SK-N-SH treated with all-trans-retinoic acid at 6 μM for 48 hours (cell line): ENCODE data around the gene PRKG1.

Experiments used
- ATAC-seq: fragments of 200-7000 bp; cut with Tn5 transposase; 3 replicates; pipeline ENCODE4 v1.9.1; 2020; ENCODE audit warnings: mild to moderate bottlenecking, moderate library complexity
- ARNTL ChIP-seq: fragments of 450-650 bp; formaldehyde crosslinking; IDR thresholded peaks from 2 replicates; pipeline ENCODE4 v1.5.0; 2020; ENCODE audit warnings: low read depth, mild to moderate bottlenecking, moderate library complexity, borderline replicate concordance
- BACH2 ChIP-seq: fragments of 250-450 bp; sonication (Bioruptor Pico); IDR thresholded peaks from 2 replicates; pipeline ENCODE4 v1.9.0; 2021; ENCODE audit warnings: mild to moderate bottlenecking, borderline replicate concordance
- CREB5 ChIP-seq: fragments of 250-450 bp; sonication (Bioruptor Pico); IDR thresholded peaks from 2 replicates; pipeline ENCODE4 v1.5.1; 2020; ENCODE audit warnings: low read depth, mild to moderate bottlenecking, moderate library complexity
- CSDC2 ChIP-seq: fragments of 250-450 bp; sonication (Bioruptor Pico); IDR thresholded peaks from 2 replicates; pipeline ENCODE4 v1.5.0; 2020; ENCODE audit warnings: mild to moderate bottlenecking, moderate library complexity
- CSRNP3 ChIP-seq: fragments of 250-450 bp; sonication (Bioruptor Pico); IDR thresholded peaks from 2 replicates; pipeline ENCODE4 v1.5.1; 2021; ENCODE audit warnings: mild to moderate bottlenecking, moderate library complexity
- ESRRG ChIP-seq: fragments of 250-450 bp; sonication (Bioruptor Pico); IDR thresholded peaks from 2 replicates; pipeline ENCODE4 v1.6.1; 2021; ENCODE audit warnings: mild to moderate bottlenecking
- GLIS3 ChIP-seq: fragments of 250-450 bp; sonication (Bioruptor Pico); IDR thresholded peaks from 2 replicates; pipeline ENCODE4 v1.5.0; 2020; ENCODE audit warnings: mild to moderate bottlenecking, moderate library complexity
- ISL1 ChIP-seq: fragments of 250-450 bp; sonication (Bioruptor Pico); IDR thresholded peaks from 2 replicates; pipeline ENCODE4 v2.1.2; 2022; ENCODE audit warnings: mild to moderate bottlenecking, moderate library complexity
- OSR1 ChIP-seq: fragments of 250-450 bp; sonication (Bioruptor Pico); IDR thresholded peaks from 2 replicates; pipeline ENCODE4 v1.8.0; 2022; ENCODE audit warnings: moderate library complexity, mild to moderate bottlenecking, inconsistent platforms
- POU6F1 ChIP-seq: fragments of 250-450 bp; sonication (Bioruptor Pico); IDR thresholded peaks from 2 replicates; pipeline ENCODE4 v1.8.0; 2021; ENCODE audit warnings: low read depth, mild to moderate bottlenecking, moderate library complexity, borderline replicate concordance
- PPARA ChIP-seq: fragments of 250-450 bp; sonication (Bioruptor Pico); IDR thresholded peaks from 2 replicates; pipeline ENCODE4 v1.5.0; 2020; ENCODE audit warnings: mild to moderate bottlenecking, borderline replicate concordance
- RARB ChIP-seq: fragments of 250-450 bp; sonication (Bioruptor Pico); IDR thresholded peaks from 2 replicates; pipeline ENCODE4 v1.8.0; 2021; ENCODE audit warnings: mild to moderate bottlenecking, moderate library complexity
- SNAI2 ChIP-seq: fragments of 250-450 bp; sonication (Bioruptor Pico); IDR thresholded peaks from 2 replicates; pipeline ENCODE4 v1.5.0; 2020; ENCODE audit warnings: mild to moderate bottlenecking, moderate library complexity
- TCF4 ChIP-seq: fragments of 250-450 bp; sonication (Bioruptor Pico); IDR thresholded peaks from 2 replicates; pipeline ENCODE4 v1.8.0; 2021; ENCODE audit warnings: mild to moderate bottlenecking, moderate library complexity, borderline replicate concordance
- TOX ChIP-seq: fragments of 250-450 bp; sonication (Bioruptor Pico); IDR thresholded peaks from 2 replicates; pipeline ENCODE4 v1.8.0; 2021; ENCODE audit warnings: mild to moderate bottlenecking, moderate library complexity, borderline replicate concordance
- TSHZ2 ChIP-seq: fragments of 250-450 bp; sonication (Bioruptor Pico); IDR thresholded peaks from 2 replicates; pipeline ENCODE4 v1.5.0; 2020; ENCODE audit warnings: mild to moderate bottlenecking, moderate library complexity
- ZC3H10 ChIP-seq: fragments of 250-450 bp; sonication (Bioruptor Pico); IDR thresholded peaks from 2 replicates; pipeline ENCODE4 v1.5.1; 2021; ENCODE audit warnings: mild to moderate bottlenecking, moderate library complexity
- ZFP3 ChIP-seq: fragments of 250-450 bp; sonication (Bioruptor Pico); IDR thresholded peaks from 2 replicates; pipeline ENCODE4 v1.5.0; 2020; ENCODE audit warnings: mild to moderate bottlenecking, moderate library complexity
- ZFP30 ChIP-seq: fragments of 450-650 bp; formaldehyde crosslinking; IDR thresholded peaks from 2 replicates; pipeline ENCODE4 v1.5.0; 2022; ENCODE audit warnings: mild to moderate bottlenecking, moderate library complexity
- ZNF565 ChIP-seq: fragments of 450-650 bp; formaldehyde crosslinking; conservative IDR thresholded peaks from 2 replicates; pipeline ENCODE4 v1.5.0; 2020; ENCODE audit warnings: low read depth, mild to moderate bottlenecking, moderate library complexity
- ZNF70 ChIP-seq: fragments of 450-650 bp; formaldehyde crosslinking; IDR thresholded peaks from 2 replicates; pipeline ENCODE4 v1.5.0; 2020; ENCODE audit warnings: mild to moderate bottlenecking, moderate library complexity
- ZNF8 ChIP-seq: fragments of 450-650 bp; formaldehyde crosslinking; IDR thresholded peaks from 2 replicates; pipeline ENCODE4 v1.5.0; 2020; ENCODE audit warnings: mild to moderate bottlenecking, moderate library complexity
- TF ChIP-seq, protein P1 (sequence below): fragments of 250-450 bp; sonication (Bioruptor Pico); IDR thresholded peaks from 2 replicates; pipeline ENCODE4 v1.8.0; 2020; ENCODE audit warnings: mild to moderate bottlenecking, moderate library complexity, borderline replicate concordance

PRKG1 gene

DNA sequence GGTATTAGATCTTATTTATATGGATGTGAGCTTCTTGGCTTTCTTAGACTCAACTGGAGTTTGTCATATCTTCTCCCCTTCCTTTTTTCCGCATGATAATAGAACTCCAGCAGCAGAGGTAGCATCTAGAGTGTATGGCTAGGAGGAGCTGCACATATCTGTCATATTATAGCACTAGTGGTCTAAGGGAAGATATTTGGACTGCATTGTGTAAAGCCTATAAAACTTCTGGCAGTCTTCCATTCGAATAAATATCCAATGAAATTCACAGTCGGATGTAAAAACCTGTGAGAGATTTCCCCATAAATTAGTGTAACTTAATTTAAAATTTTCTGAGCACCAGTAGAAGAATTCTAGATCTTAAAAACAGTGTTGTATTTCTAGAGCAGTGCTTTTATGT is 123.9 kb downstream of the PRKG1 start:
- ATAC-seq, result no peak
- TF ChIP-seq ZC3H10 (CRISPR knock-in tag) (no peak), CSDC2 (CRISPR knock-in tag) (no peak), TOX (CRISPR knock-in tag) (no peak), ISL1 (no peak), ZNF8 (CRISPR knock-in tag) (no peak), ARNTL (CRISPR knock-in tag) (no peak), PPARA (CRISPR knock-in tag) (no peak), ZFP3 (no peak), TCF4 (CRISPR knock-in tag) (no peak), SNAI2 (CRISPR knock-in tag) (no peak), RARB (CRISPR knock-in tag) (no peak), ZNF70 (CRISPR knock-in tag) (no peak), ESRRG (no peak), ZFP30 (CRISPR knock-in tag) (no peak), ZNF565 (CRISPR knock-in tag) (no peak)
- TF ChIP-seq, protein P1, sequence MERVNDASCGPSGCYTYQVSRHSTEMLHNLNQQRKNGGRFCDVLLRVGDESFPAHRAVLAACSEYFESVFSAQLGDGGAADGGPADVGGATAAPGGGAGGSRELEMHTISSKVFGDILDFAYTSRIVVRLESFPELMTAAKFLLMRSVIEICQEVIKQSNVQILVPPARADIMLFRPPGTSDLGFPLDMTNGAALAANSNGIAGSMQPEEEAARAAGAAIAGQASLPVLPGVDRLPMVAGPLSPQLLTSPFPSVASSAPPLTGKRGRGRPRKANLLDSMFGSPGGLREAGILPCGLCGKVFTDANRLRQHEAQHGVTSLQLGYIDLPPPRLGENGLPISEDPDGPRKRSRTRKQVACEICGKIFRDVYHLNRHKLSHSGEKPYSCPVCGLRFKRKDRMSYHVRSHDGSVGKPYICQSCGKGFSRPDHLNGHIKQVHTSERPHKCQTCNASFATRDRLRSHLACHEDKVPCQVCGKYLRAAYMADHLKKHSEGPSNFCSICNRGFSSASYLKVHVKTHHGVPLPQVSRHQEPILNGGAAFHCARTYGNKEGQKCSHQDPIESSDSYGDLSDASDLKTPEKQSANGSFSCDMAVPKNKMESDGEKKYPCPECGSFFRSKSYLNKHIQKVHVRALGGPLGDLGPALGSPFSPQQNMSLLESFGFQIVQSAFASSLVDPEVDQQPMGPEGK (CRISPR knock-in tag), result no peak
- TF ChIP-seq, all 23 proteins: peak for 0

DNA sequence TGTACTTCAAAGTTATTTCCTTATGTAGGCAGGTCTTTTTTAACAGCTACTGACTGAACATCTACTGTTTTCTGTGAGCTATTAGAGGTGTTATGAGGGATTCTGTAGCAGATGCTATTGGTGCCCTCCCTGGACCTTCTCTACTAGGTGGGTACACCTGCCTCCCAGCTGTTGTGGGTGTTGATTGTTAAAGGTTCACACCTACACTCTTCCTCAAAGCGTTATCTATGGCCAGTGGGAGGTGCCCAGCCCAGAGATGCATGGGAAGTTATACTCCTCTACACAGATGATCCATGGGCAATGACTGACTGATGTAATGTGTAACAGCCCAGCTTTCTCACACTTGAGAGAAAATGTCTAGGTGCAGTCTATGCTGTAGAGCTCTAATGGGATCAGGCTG is 127.7 kb downstream of the PRKG1 start:
- ATAC-seq, result no peak
- TF ChIP-seq ZC3H10 (CRISPR knock-in tag), result no peak
- no peak for TF ChIP-seq TCF4 (CRISPR knock-in tag)
- TF ChIP-seq ZFP3, result no peak
- TF ChIP-seq CREB5, result no peak
- TF ChIP-seq ESRRG, result no peak
- TF ChIP-seq ZFP30 (CRISPR knock-in tag), result no peak
- TF ChIP-seq ISL1, result no peak
- TF ChIP-seq ZNF565 (CRISPR knock-in tag), result no peak
- no peak for TF ChIP-seq POU6F1 (CRISPR knock-in tag)

- TF ChIP-seq ZNF70 (CRISPR knock-in tag) (no peak), ARNTL (CRISPR knock-in tag) (no peak), SNAI2 (CRISPR knock-in tag) (no peak), CSRNP3 (CRISPR knock-in tag) (no peak), ESRRG (no peak), ZC3H10 (CRISPR knock-in tag) (no peak), POU6F1 (CRISPR knock-in tag) (no peak), GLIS3 (CRISPR knock-in tag) (no peak), ISL1 (no peak), CREB5 (no peak), ZNF8 (CRISPR knock-in tag) (no peak), PPARA (CRISPR knock-in tag) (no peak), RARB (CRISPR knock-in tag) (no peak), BACH2 (no peak), TCF4 (CRISPR knock-in tag) (no peak), ZFP30 (CRISPR knock-in tag) (no peak), OSR1 (no peak), TOX (CRISPR knock-in tag) (no peak), TSHZ2 (CRISPR knock-in tag) (no peak), ZFP3 (no peak)
- ATAC-seq, result no peak
Measured at GRCh38 chr10:51203359-51203758, 129.1 kb downstream of the PRKG1 start.
